GM19193 (cell line): ENCODE measurements around the gene BBLN.

Source experiments
- POLR2A ChIP-seq: IDR thresholded peaks from 4 replicates; pipeline ENCODE4 v1.6.1; 2011; ENCODE audit not compliant: insufficient read depth, insufficient read length; ENCODE audit errors: extremely low read depth

The BBLN gene

DNA sequence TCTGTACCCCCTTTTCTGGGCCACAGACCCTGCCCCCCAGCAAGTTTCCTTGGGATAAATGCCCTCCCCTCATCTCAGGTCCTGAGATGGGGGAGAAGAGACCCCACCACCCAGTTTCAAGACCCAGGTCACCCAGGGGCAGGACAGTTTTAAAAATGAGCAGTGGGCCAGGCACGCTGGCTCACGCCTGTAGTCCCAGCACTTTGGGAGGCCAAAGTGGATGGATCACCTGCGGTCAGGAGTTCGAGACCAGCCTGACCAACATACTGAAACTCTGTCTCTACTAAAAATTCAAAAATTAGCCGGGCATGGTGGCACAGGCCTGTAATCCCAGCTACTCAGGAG, 38.6 kb upstream of the BBLN start:
- TF ChIP-seq POLR2A, result no peak

DNA sequence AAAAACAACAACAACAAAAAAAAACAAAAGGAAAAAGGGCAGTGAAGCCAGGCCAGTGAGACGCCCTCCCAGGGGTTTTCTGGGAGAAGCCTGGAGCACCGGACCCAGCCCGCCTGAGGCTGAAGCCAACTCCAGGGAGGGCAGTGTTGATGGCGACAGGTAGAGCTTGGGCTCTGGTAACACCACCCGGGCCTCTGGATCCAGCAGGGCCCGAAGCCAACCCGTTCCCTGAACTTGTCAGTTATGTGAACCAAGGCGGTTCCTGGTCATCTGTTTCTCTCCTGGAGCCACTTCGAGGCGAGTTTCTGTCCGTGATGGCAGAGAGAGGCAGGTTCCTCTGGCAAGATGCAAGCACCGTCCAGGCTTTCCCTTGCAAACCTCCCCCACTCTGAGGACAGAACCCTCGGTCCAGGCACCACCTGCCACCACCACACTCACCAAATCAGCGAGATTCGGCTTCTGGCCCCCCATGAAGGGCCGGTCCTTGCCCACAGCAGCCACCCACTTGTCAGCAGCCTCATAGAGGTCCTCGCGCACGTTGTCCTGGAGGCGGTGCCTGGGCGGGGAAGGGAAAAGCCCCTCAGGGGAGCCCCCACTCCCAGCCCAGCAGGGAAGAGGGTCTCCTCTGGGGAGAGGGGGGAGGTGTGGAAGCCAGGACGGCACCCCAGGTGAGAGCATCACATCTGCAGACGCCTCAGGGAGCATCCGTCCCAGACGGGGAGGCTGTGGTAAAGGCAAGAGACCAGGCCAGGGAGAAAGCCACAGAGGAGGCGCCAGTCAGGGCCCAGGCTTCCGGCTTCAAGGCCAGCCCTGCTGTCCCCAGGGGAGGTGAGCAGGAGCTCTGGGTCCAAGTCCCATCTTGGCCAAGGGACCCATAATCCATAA, 37.9 kb upstream of the BBLN start:
- no peak for TF ChIP-seq POLR2A

GRCh38 chr9:128122809-128123175, 37.3 kb upstream of the BBLN start:
- TF ChIP-seq POLR2A, result peak; percentile 19

DNA sequence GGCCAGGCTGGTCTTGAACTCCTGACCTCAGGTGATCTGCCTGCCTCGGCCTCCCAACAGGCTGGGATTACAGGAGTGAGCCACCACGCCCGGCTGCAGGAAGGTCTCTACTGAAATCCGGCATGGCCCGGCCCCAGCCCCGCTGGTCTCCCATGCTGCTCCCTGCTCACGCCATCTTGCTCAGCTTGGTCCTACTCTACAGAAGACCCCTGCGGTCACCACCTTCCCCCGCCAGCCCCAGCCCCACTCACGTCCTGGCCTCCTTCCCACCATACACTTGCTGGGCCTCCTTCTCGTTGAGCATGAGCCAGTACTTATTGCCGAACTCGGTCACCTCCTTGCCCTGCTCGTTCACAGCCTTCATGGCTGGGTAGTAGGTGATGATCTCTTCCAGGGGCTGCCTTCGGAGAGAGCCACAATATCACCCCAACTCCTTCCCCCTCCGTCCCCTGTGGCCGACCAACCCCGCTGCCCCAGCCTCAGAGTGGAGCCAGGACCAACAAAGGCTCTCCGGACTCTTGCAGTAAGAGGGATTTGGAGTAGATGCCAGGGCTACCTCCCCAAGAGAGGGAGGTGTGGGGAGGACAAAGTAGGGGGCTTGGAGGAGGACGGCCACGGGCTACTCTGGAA, 36.5 kb upstream of the BBLN start:
- TF ChIP-seq POLR2A, result no peak

DNA sequence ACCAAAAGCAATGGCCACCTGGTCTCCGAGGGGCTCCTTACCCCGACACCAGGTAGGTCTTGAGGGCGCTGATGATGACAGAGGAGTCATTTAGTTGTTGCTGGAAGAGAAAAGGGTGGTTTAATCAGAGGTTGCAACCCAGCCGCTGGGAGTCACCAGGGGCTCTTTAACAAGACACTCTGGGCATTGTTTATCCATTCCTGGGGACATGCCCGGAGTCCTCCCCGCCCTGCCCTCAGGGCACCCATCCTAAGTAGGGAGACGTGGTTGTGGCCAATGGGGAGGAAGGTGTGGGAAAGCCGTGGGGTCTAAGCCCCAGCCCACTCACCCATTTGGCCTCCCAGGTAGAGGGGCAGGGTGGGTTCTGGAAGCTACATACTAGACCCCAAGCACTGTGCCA, 35.6 kb upstream of the BBLN start:
- TF ChIP-seq POLR2A, result no peak

- no peak for TF ChIP-seq POLR2A
Observed at GRCh38 chr9:128124873-128125579, 35.0 kb upstream of the BBLN start.

DNA sequence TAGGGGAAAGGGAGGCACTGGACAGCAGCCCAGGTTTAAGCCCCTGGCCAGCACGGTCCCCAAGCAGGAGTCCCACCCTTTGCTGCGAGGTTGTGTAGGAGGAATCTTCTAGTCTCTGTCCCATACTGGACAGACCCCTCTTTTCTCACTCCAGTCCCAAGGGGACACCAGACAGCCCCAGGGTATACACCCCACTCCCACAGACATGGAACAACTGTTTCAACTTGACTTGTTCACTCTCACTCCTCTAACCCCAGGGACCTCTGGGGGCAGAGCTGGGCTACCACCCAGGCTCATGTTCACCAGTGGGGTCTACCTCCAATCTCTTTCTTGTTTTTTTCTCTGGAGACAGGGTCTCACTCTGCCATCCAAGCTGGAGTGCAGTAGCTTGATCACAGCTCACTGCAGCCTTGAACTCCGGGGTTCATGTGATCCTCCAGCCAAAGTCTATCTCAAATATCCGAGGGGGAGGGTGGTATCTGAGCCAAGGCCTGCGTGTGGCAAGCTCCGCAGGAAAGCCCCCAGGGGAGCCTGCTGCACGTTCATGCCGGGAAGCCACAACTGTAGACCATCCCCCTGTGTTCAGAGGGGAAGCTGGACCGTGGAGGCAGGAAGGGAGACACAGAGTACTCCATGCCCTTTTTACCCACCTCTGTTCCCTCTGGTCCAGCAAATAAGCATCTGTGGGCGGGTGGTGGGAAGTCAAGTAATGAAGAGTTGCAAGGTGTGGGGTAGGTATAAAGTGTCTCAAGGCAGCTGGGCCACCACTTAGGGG, 34.3 kb upstream of the BBLN start:
- peak; percentile 17 for TF ChIP-seq POLR2A

- peak; percentile 71 for TF ChIP-seq POLR2A
Observed at GRCh38 chr9:128127568-128127989, 32.5 kb upstream of the BBLN start, which contains the start of gene PTGES2. PTGES2 (minus strand) TSS chr9:128127729; CDS start chr9:128127717, 12 bp downstream.

DNA sequence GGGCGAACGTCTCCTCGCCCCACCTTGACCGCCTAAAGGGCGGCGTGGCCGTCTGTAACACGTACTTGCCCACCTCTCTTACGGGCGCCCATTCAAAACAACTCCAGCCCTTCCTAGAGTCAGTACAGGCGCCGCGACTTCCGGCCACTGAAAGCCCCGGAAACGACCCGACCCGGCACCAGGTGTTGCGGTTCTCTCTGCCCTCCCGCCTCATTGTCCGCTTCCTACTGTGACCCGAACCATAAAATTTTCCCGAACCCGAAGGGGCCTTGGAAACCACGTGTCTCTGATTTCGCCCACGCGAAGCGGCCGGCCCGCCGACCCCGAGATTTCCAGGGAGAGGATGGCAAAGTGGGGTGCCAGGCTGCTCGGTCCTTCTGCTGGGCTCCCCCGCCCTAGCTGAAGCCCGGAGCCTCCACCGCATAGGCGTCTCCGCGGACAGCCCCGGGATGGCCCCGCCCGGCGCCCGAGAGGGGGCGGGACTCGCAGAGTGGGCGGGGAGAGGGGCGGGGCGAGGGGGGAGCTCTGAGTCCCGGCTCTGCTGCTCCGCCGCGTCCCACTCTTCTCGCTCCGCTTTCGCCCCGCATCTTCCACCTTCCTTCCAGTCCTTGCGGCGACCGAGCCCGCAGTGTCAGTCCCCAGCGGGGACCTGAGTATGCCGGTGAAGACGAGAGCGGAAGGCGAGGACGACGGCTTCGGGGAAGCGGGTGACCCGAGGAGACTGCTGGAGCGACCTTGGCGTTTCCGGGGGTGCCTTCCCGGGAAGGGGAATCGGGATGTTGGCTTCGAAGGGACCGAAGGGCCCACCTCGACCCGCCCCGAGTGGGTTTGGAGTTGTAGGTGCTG, 31.9 kb upstream of the BBLN start:
- peak; percentile 37 for TF ChIP-seq POLR2A

- no peak for TF ChIP-seq POLR2A
Observed at GRCh38 chr9:128128836-128129590, 31.1 kb upstream of the BBLN start.

GRCh38 chr9:128136816-128137793, 23.0 kb upstream of the BBLN start:
- no peak for TF ChIP-seq POLR2A

- no peak for TF ChIP-seq POLR2A
Observed at GRCh38 chr9:128138001-128138400, 22.1 kb upstream of the BBLN start.
